Neural progenitor cell (in vitro differentiated cells): ENCODE results near the gene CSF1R. TPM values are rescaled to one million over a fixed set of nuclear protein-coding genes. Genes with fewer than 3 reads are reported as not detected.

Experiments
- DNase-seq: peaks from one replicate; pipeline ENCODE4 v3.0.0-alpha.2; 2016; ENCODE audit warnings: low spot score
- H2AFZ ChIP-seq: fragments of 200-600 bp; sonication (generic); replicated peaks from 2 replicates; pipeline ENCODE4 v1.6.1; 2016; ENCODE audit warnings: antibody characterized with exemption
- H3F3A ChIP-seq: fragments of 200-600 bp; sonication (generic); 2 replicates; pipeline ENCODE4 v1.6.1; 2016; ENCODE audit warnings: antibody characterized with exemption, low read depth
- H3K27ac ChIP-seq: fragments of 200-600 bp; sonication (generic); 2 replicates; pipeline ENCODE4 v1.5.1; 2016; ENCODE audit warnings: mild to moderate bottlenecking
- H3K27me3 ChIP-seq: fragments of 200-600 bp; sonication (generic); 2 replicates; pipeline ENCODE4 v1.6.1; 2016; ENCODE audit warnings: mild to moderate bottlenecking, moderate library complexity
- H3K36me3 ChIP-seq: fragments of 200-600 bp; sonication (generic); 2 replicates; pipeline ENCODE4 v1.5.1; 2016
- H3K4me1 ChIP-seq: fragments of 200-600 bp; sonication (generic); 2 replicates; pipeline ENCODE4 v1.6.1; 2016; ENCODE audit warnings: mixed run types
- H3K4me2 ChIP-seq: fragments of 200-600 bp; sonication (generic); 2 replicates; pipeline ENCODE4 v1.6.1; 2016
- H3K4me3 ChIP-seq: fragments of 200-600 bp; sonication (generic); 2 replicates; pipeline ENCODE4 v1.5.1; 2016
- H3K79me2 ChIP-seq: fragments of 200-600 bp; sonication (generic); 2 replicates; pipeline ENCODE4 v1.6.1; 2016; ENCODE audit warnings: low read depth
- H3K9ac ChIP-seq: fragments of 200-600 bp; sonication (generic); 2 replicates; pipeline ENCODE4 v1.6.1; 2016
- H3K9me3 ChIP-seq: fragments of 200-600 bp; sonication (generic); 2 replicates; pipeline ENCODE4 v1.5.1; 2016; ENCODE audit warnings: low read depth
- H4K20me1 ChIP-seq: fragments of 200-600 bp; sonication (generic); 2 replicates; pipeline ENCODE4 v1.6.1; 2016; ENCODE audit warnings: low read depth
- H3K27ac Mint-ChIP-seq: 3 replicates; pipeline ENCODE4 v1.8.0; 2021; ENCODE audit warnings: mixed read lengths
- H3K27me3 Mint-ChIP-seq: 2 replicates; pipeline ENCODE4 v1.8.0; 2022; ENCODE audit warnings: low read depth, mild to moderate bottlenecking, inconsistent platforms, moderate library complexity, mixed read lengths; ENCODE audit not compliant: insufficient read depth
- H3K36me3 Mint-ChIP-seq: 3 replicates; pipeline ENCODE4 v1.8.0; 2021; ENCODE audit warnings: mixed read lengths
- H3K4me1 Mint-ChIP-seq: 3 replicates; pipeline ENCODE4 v1.8.0; 2021; ENCODE audit warnings: mixed read lengths
- H3K4me3 Mint-ChIP-seq: 3 replicates; pipeline ENCODE4 v1.8.0; 2021; ENCODE audit warnings: mild to moderate bottlenecking, moderate library complexity, mixed read lengths
- H3K9me3 Mint-ChIP-seq: 3 replicates; pipeline ENCODE4 v1.8.0; 2020; ENCODE audit warnings: mixed read lengths
- CTCF ChIP-seq: fragments of 200-600 bp; sonication (generic); IDR thresholded peaks from 2 replicates; pipeline ENCODE4 v1.5.1; 2017; ENCODE audit warnings: antibody characterized with exemption, mild to moderate bottlenecking
- EZH2 ChIP-seq: fragments of 200-600 bp; sonication (generic); IDR thresholded peaks from 2 replicates; pipeline ENCODE4 v1.6.1; 2017; ENCODE audit warnings: antibody characterized with exemption, mild to moderate bottlenecking, moderate library complexity
- EZH2phosphoT487 ChIP-seq: fragments of 200-600 bp; sonication (generic); IDR thresholded peaks from 2 replicates; pipeline ENCODE4 v1.6.1; 2017; ENCODE audit warnings: antibody characterized with exemption
- total RNA-seq: library from RNA; depleted of rRNA; stranded (reverse); fragments of >200 nt; gene quantifications from 2 replicates; pipeline ENCODE4 v1.2.3, GENCODE V29; 2015; ENCODE audit warnings: low replicate concordance

CSF1R gene
- total RNA-seq, 1 donor from 2014 or later = not detected

- H3K9ac ChIP-seq = no peak overlapping the region
- Mint-ChIP-seq H3K4me1 (peaks cover 2% of the 10 kb centered on the region), H3K4me3 (no peak overlapping the region)
Measured at GRCh38 chr5:150021491-150022157, 64.7 kb downstream of the CSF1R start.

GRCh38 chr5:150020249-150020648 lies 66.1 kb downstream of the CSF1R start:
- no peak overlapping the region for H3K4me2 ChIP-seq
- H3K4me1 ChIP-seq = no peaks in the 10 kb centered on the region
- peaks cover 14% of the 10 kb centered on the region for H3K36me3 ChIP-seq
- DNase-seq = no peak
- H4K20me1 ChIP-seq = no peaks in the 10 kb centered on the region
- H3K4me3 ChIP-seq = no peak overlapping the region
- Mint-ChIP-seq H3K9me3 (peaks cover 10% of the 10 kb centered on the region), H3K4me1 (peaks cover 2% of the 10 kb centered on the region), H3K27ac (no peak overlapping the region), H3K36me3 (peaks cover 29% of the 10 kb centered on the region), H3K4me3 (no peak overlapping the region), H3K27me3 (no peaks in the 10 kb centered on the region)
- no peaks in the 10 kb centered on the region for H3K27me3 ChIP-seq
- no peak overlapping the region for H3K9ac ChIP-seq
- H3K27ac ChIP-seq = no peak overlapping the region
- no peaks in the 10 kb centered on the region for H3K79me2 ChIP-seq
- no peaks in the 10 kb centered on the region for H3F3A ChIP-seq
- no peak overlapping the region for H2AFZ ChIP-seq
- TF ChIP-seq EZH2phosphoT487 (no peak), CTCF (no peak), EZH2 (no peak)
- H3K9me3 ChIP-seq = no peaks in the 10 kb centered on the region

More at GRCh38 chr5:150021491-150022157, 64.7 kb downstream of the CSF1R start:
- no peak overlapping the region for H3K4me2 ChIP-seq
- H4K20me1 ChIP-seq = no peaks in the 10 kb centered on the region
- no peaks in the 10 kb centered on the region for H3K27me3 Mint-ChIP-seq
- TF ChIP-seq EZH2 (no peak), CTCF (no peak), EZH2phosphoT487 (no peak)
- no peak overlapping the region for H2AFZ ChIP-seq
- no peaks in the 10 kb centered on the region for H3F3A ChIP-seq
- no peaks in the 10 kb centered on the region for H3K79me2 ChIP-seq
- H3K36me3 ChIP-seq = peaks cover 8% of the 10 kb centered on the region
- no peaks in the 10 kb centered on the region for H3K27me3 ChIP-seq
- no peaks in the 10 kb centered on the region for H3K9me3 ChIP-seq
- no peak overlapping the region for H3K4me3 ChIP-seq
- H3K9me3 Mint-ChIP-seq = no peaks in the 10 kb centered on the region
- peaks cover 21% of the 10 kb centered on the region for H3K36me3 Mint-ChIP-seq
- H3K27ac ChIP-seq = no peak overlapping the region
- DNase-seq = no peak
- no peaks in the 10 kb centered on the region for H3K4me1 ChIP-seq
- H3K27ac Mint-ChIP-seq = no peak overlapping the region

GRCh38 chr5:150017226-150018005 lies 68.9 kb downstream of the CSF1R start:
- no peaks in the 10 kb centered on the region for H3K4me1 ChIP-seq
- Mint-ChIP-seq H3K27ac (no peak overlapping the region), H3K27me3 (no peaks in the 10 kb centered on the region), H3K4me3 (no peak overlapping the region), H3K36me3 (peaks cover 47% of the 10 kb centered on the region), H3K4me1 (peaks cover 2% of the 10 kb centered on the region), H3K9me3 (peaks cover 10% of the 10 kb centered on the region)
- no peaks in the 10 kb centered on the region for H3F3A ChIP-seq
- no peaks in the 10 kb centered on the region for H3K79me2 ChIP-seq
- H4K20me1 ChIP-seq = no peaks in the 10 kb centered on the region
- no peak overlapping the region for H3K4me2 ChIP-seq
- no peaks in the 10 kb centered on the region for H3K27me3 ChIP-seq
- no peak for DNase-seq
- H3K27ac ChIP-seq = no peak overlapping the region
- H3K4me3 ChIP-seq = no peak overlapping the region
- H3K9ac ChIP-seq = no peak overlapping the region
- peaks cover 25% of the 10 kb centered on the region for H3K36me3 ChIP-seq
- TF ChIP-seq EZH2 (no peak), CTCF (no peak)
- H3K9me3 ChIP-seq = no peaks in the 10 kb centered on the region
- H2AFZ ChIP-seq = no peak overlapping the region
